ENCODE measurements around the gene MAN1A1. TPM values are rescaled to one million over a fixed set of nuclear protein-coding genes. Genes with fewer than 3 reads are reported as not detected.

The MAN1A1 gene
- total RNA-seq, 1 donor from 2014 or later, result 3.0 TPM

- DNase-seq (ENCODE audit: low read depth, low spot score), result no peak
- Mint-ChIP-seq H3K27me3 (ENCODE audit: low read depth) (no peaks in the 10 kb centered on the region), H3K4me3 (no peak overlapping the region), H3K9me3 (no peaks in the 10 kb centered on the region), H3K4me1 (no peaks in the 10 kb centered on the region), H3K36me3 (ENCODE audit: low read depth) (no peaks in the 10 kb centered on the region), H3K27ac (ENCODE audit: unreplicated experiment) (no peak overlapping the region)
- no peak for TF ChIP-seq CTCF (conservative IDR thresholded peaks at IDR 0.05)
Observed at GRCh38 chr6:119148825-119149525, 200.6 kb downstream of the MAN1A1 start.

- no peaks in the 10 kb centered on the region for H3K27me3 Mint-ChIP-seq (ENCODE audit: low read depth)
- TF ChIP-seq CTCF (conservative IDR thresholded peaks at IDR 0.05), result peak; percentile 73
- H3K4me3 Mint-ChIP-seq, result no peak overlapping the region
- H3K9me3 Mint-ChIP-seq, result no peaks in the 10 kb centered on the region
- DNase-seq (ENCODE audit: low read depth, low spot score), result peak; percentile 22
- H3K27ac Mint-ChIP-seq (ENCODE audit: unreplicated experiment), result peak overlapping the region; percentile 76
- H3K4me1 Mint-ChIP-seq, result no peaks in the 10 kb centered on the region
- no peaks in the 10 kb centered on the region for H3K36me3 Mint-ChIP-seq (ENCODE audit: low read depth)
Observed at GRCh38 chr6:119148098-119148824, 201.3 kb downstream of the MAN1A1 start.

GRCh38 chr6:119147101-119148053, 202.2 kb downstream of the MAN1A1 start:
- no peak for DNase-seq (ENCODE audit: low read depth, low spot score)
- Mint-ChIP-seq H3K27ac (ENCODE audit: unreplicated experiment) (no peak overlapping the region), H3K4me1 (no peaks in the 10 kb centered on the region), H3K9me3 (no peaks in the 10 kb centered on the region), H3K36me3 (ENCODE audit: low read depth) (no peaks in the 10 kb centered on the region), H3K27me3 (ENCODE audit: low read depth) (no peaks in the 10 kb centered on the region), H3K4me3 (no peak overlapping the region)
- TF ChIP-seq CTCF (conservative IDR thresholded peaks at IDR 0.05), result no peak

GRCh38 chr6:119145111-119145510, 204.4 kb downstream of the MAN1A1 start:
- H3K27me3 Mint-ChIP-seq (ENCODE audit: low read depth), result no peaks in the 10 kb centered on the region
- no peaks in the 10 kb centered on the region for H3K9me3 Mint-ChIP-seq
- H3K27ac Mint-ChIP-seq (ENCODE audit: unreplicated experiment), result no peak overlapping the region
- H3K36me3 Mint-ChIP-seq (ENCODE audit: low read depth), result no peaks in the 10 kb centered on the region
- TF ChIP-seq CTCF (conservative IDR thresholded peaks at IDR 0.05), result no peak
- no peaks in the 10 kb centered on the region for H3K4me1 Mint-ChIP-seq
- no peak overlapping the region for H3K4me3 Mint-ChIP-seq
- no peak for DNase-seq (ENCODE audit: low read depth, low spot score)

GRCh38 chr6:119142637-119143036, 206.9 kb downstream of the MAN1A1 start:
- H3K9me3 Mint-ChIP-seq, result no peaks in the 10 kb centered on the region
- no peak for DNase-seq (ENCODE audit: low read depth, low spot score)
- no peaks in the 10 kb centered on the region for H3K27me3 Mint-ChIP-seq (ENCODE audit: low read depth)
- H3K4me3 Mint-ChIP-seq, result no peak overlapping the region
- no peak overlapping the region for H3K27ac Mint-ChIP-seq (ENCODE audit: unreplicated experiment)
- no peaks in the 10 kb centered on the region for H3K4me1 Mint-ChIP-seq
- TF ChIP-seq CTCF (conservative IDR thresholded peaks at IDR 0.05), result no peak
- H3K36me3 Mint-ChIP-seq (ENCODE audit: low read depth), result no peaks in the 10 kb centered on the region

Measured in neural crest cell (in vitro differentiated cells).